Smooth muscle cell of the coronary artery (primary cell): ENCODE data around the gene HEATR5A. TPM values are rescaled to one million over a fixed set of nuclear protein-coding genes. Genes with fewer than 3 reads are reported as not detected.

Experiments used
- total RNA-seq: library from RNA; depleted of rRNA; stranded (reverse); fragments of >200 nt; gene quantifications from 2 replicates; pipeline ENCODE4 v1.2.3, GENCODE V29; 2014; ENCODE audit warnings: low replicate concordance

HEATR5A gene
- 45.6 and 58.3 TPM in 2 replicates for total RNA-seq

GRCh38 chr14:31420319-31421111 lies at the start of gene HEATR5A:
TSS of gene HEATR5A (minus strand) at chr14:31420550. CDS start at chr14:31402975, 17,575 bp downstream.

GRCh38 chr14:31456841-31457664 lies 36.7 kb upstream of the HEATR5A start, which contains the start of gene DTD2:
TSS of gene DTD2 (minus strand) at chr14:31457506. CDS start at chr14:31457393, 113 bp downstream.

Other genes with a start within 250 kb of the HEATR5A start
- 226 and 481 TPM in 2 replicates for gene HECTD1, start 212.8 kb downstream of the HEATR5A start, total RNA-seq
- 20.7 and 45.7 TPM in 2 replicates for gene DTD2, start 37.0 kb upstream of the HEATR5A start, total RNA-seq
- gene GPR33, start 67.5 kb upstream of the HEATR5A start, total RNA-seq = not detected in 2 replicates
- gene NUBPL, start 140.9 kb upstream of the HEATR5A start, total RNA-seq = 4.7 and 9.2 TPM in 2 replicates